HG03039 (cell line): ENCODE data around the gene MLPH.

Source experiments
- ATAC-seq: cut with Tn5 transposase; IDR thresholded peaks from one replicate; pipeline ENCODE4 v1.9.1; 2021; ENCODE audit warnings: mild to moderate bottlenecking, moderate library complexity; ENCODE audit not compliant: unreplicated experiment

The MLPH gene

GRCh38 chr2:237538901-237539300 is 51.9 kb downstream of the MLPH start:
- no peak for ATAC-seq

GRCh38 chr2:237539681-237540080 is 52.6 kb downstream of the MLPH start:
- no peak for ATAC-seq

- no peak for ATAC-seq
These were observed 53.2 kb downstream of the MLPH start for GRCh38 chr2:237540223-237540775.

GRCh38 chr2:237540823-237541222 is 53.8 kb downstream of the MLPH start:
- ATAC-seq, result no peak

GRCh38 chr2:237541243-237541642 is 54.2 kb downstream of the MLPH start:
- no peak for ATAC-seq

GRCh38 chr2:237542001-237542704 is 55.1 kb downstream of the MLPH start:
- no peak for ATAC-seq

- no peak for ATAC-seq
These were observed 59.2 kb downstream of the MLPH start for GRCh38 chr2:237546040-237546875.

- ATAC-seq, result no peak
These were observed 59.9 kb downstream of the MLPH start for GRCh38 chr2:237546876-237547395.

GRCh38 chr2:237547841-237548416 is 60.9 kb downstream of the MLPH start:
- ATAC-seq, result no peak

GRCh38 chr2:237549216-237549615 is 62.2 kb downstream of the MLPH start:
- ATAC-seq, result no peak

- no peak for ATAC-seq
These were observed 62.8 kb downstream of the MLPH start for GRCh38 chr2:237549643-237550415.

- ATAC-seq, result no peak
These were observed 64.1 kb downstream of the MLPH start for GRCh38 chr2:237551071-237551574.

GRCh38 chr2:237552908-237553307 is 65.9 kb downstream of the MLPH start:
- no peak for ATAC-seq

- ATAC-seq, result no peak
These were observed 66.9 kb downstream of the MLPH start for GRCh38 chr2:237553948-237554347.

GRCh38 chr2:237555560-237555959 is 68.5 kb downstream of the MLPH start:
- no peak for ATAC-seq

GRCh38 chr2:237556773-237557632 is 70.0 kb downstream of the MLPH start:
- ATAC-seq, result peak; percentile 80

GRCh38 chr2:237557633-237558015 is 70.6 kb downstream of the MLPH start:
- ATAC-seq, result peak; percentile 9

- ATAC-seq, result no peak
These were observed 72.0 kb downstream of the MLPH start for GRCh38 chr2:237558961-237559641.

- ATAC-seq, result no peak
These were observed 74.2 kb downstream of the MLPH start for GRCh38 chr2:237561221-237561620.
